H1 (cell line): Measurements from ENCODE around the gene RXFP4. TPM values are rescaled to one million over a fixed set of nuclear protein-coding genes. Genes with fewer than 3 reads are reported as not detected.

Source experiments
- CTCF ChIA-PET: fragments of 300-600 bp; sonication (Branson Sonifier 250); formaldehyde crosslinking; loops from one replicate; lab custom pipeline; 2021; ENCODE audit not compliant: partially characterized antibody; lab: Charles Lee
- POLR2A ChIA-PET: fragments of 300-600 bp; sonication (Branson Sonifier 250); formaldehyde crosslinking; loops from one replicate; lab custom pipeline; 2021; ENCODE audit warnings: inconsistent platforms; ENCODE audit not compliant: partially characterized antibody; lab: Charles Lee
- DNase-seq, 2 experiments: peaks; one replicate each; pipeline versions ENCODE4 v3.0.0 to v3.0.0-alpha.2; 2010 to 2022; ENCODE audit warnings: low spot score in 2 of 2, low read depth in 1 of 2, mixed read lengths in 1 of 2
- FAIRE-seq: peaks from 2 replicates; lab custom pipeline; 2011; peaks lifted over from hg19 to GRCh38; lab: Jason Lieb, UNC
- H2AFZ ChIP-seq: 2 replicates; pipeline ENCODE4 v1.8.1; 2012; ENCODE audit warnings: low read length, inconsistent platforms
- H2AK5ac ChIP-seq: 2 replicates; pipeline ENCODE4 v1.6.1; 2013; ENCODE audit warnings: low read depth, low read length
- H2BK120ac ChIP-seq: replicated peaks from 2 replicates; pipeline ENCODE3; 2013; ENCODE audit warnings: low read depth, low read length, inconsistent platforms
- H2BK12ac ChIP-seq: 2 replicates; pipeline ENCODE4 v1.6.1; 2013; ENCODE audit warnings: low read depth, low read length
- H2BK15ac ChIP-seq: 2 replicates; pipeline ENCODE4 v1.6.1; 2013; ENCODE audit warnings: low read length
- H2BK20ac ChIP-seq: 2 replicates; pipeline ENCODE4 v1.6.1; 2013; ENCODE audit warnings: low read length
- H2BK5ac ChIP-seq: 2 replicates; pipeline ENCODE4 v1.6.1; 2013; ENCODE audit warnings: low read depth, low read length
- H3K14ac ChIP-seq: 2 replicates; pipeline ENCODE4 v1.6.1; 2013; ENCODE audit warnings: inconsistent platforms; ENCODE audit not compliant: insufficient read length
- H3K18ac ChIP-seq: 2 replicates; pipeline ENCODE4 v1.6.1; 2013; ENCODE audit warnings: low read length; ENCODE audit errors: extremely low read depth
- H3K23ac ChIP-seq: 2 replicates; pipeline ENCODE4 v1.6.1; 2013; ENCODE audit warnings: inconsistent platforms; ENCODE audit not compliant: insufficient read length
- H3K23me2 ChIP-seq: 2 replicates; pipeline ENCODE4 v1.6.1; 2013; ENCODE audit warnings: low read depth, low read length
- H3K27ac ChIP-seq: 2 replicates; pipeline ENCODE4 v1.6.1; 2011; ENCODE audit warnings: low read depth, low read length, inconsistent platforms
- H3K27me3 ChIP-seq, 4 experiments: replicated peaks in 1 of 4; 1 replicate in 1 of 4; 2 replicates in 3 of 4; pipeline versions ENCODE4 v1.6.1 to v1.8.1; 2011 to 2013; ENCODE audit warnings: low read length in 3 of 4, mild to moderate bottlenecking in 3 of 4, inconsistent platforms in 2 of 4, mixed read lengths in 2 of 4, moderate library complexity in 1 of 4; ENCODE audit not compliant: control insufficient read depth in 3 of 4, insufficient read depth in 3 of 4; ENCODE audit errors: extremely low read depth in 1 of 4
- H3K36me3 ChIP-seq, 4 experiments: 2 replicates each; pipeline versions ENCODE4 v1.6.1 to v1.8.1; 2011 to 2013; ENCODE audit warnings: mild to moderate bottlenecking in 4 of 4, low read length in 3 of 4, moderate library complexity in 2 of 4, control low read depth in 1 of 4, inconsistent platforms in 1 of 4; ENCODE audit not compliant: insufficient read depth in 4 of 4, control insufficient read depth in 2 of 4
- H3K4ac ChIP-seq: replicated peaks from 2 replicates; pipeline ENCODE3; 2013; ENCODE audit warnings: low read length, low read depth, mixed read lengths, inconsistent platforms; ENCODE audit not compliant: insufficient read length
- H3K4me1 ChIP-seq, 4 experiments: replicated peaks in 1 of 4; 1 replicate in 1 of 4; 2 replicates in 3 of 4; pipeline versions ENCODE4 v1.6.1 to v1.8.1; 2011 to 2013; ENCODE audit warnings: low read length in 3 of 4, inconsistent platforms in 2 of 4, mixed read lengths in 1 of 4; ENCODE audit not compliant: insufficient read depth in 4 of 4, control insufficient read depth in 3 of 4
- H3K4me2 ChIP-seq, 2 experiments: 2 replicates each; pipeline versions ENCODE4 v1.6.1 to v1.8.1; 2011 to 2013; ENCODE audit warnings: low read depth in 2 of 2, low read length in 2 of 2, control low read depth in 1 of 2, inconsistent platforms in 1 of 2, mild to moderate bottlenecking in 1 of 2; ENCODE audit not compliant: insufficient read depth in 1 of 2
- H3K4me3 ChIP-seq, 4 experiments: fragments of 200-600, 300-600 bp in 1 of 4; sonication (generic), shearing (Covaris generic), sonication (Bioruptor Twin) in 1 of 4; 2 replicates each; pipeline versions ENCODE4 v1.5.1 to v1.8.1; 2011 to 2016; ENCODE audit warnings: low read length in 4 of 4, low read depth in 3 of 4, control low read depth in 2 of 4, inconsistent platforms in 2 of 4, mild to moderate bottlenecking in 2 of 4, mixed read lengths in 1 of 4, moderate library complexity in 1 of 4; ENCODE audit not compliant: insufficient read depth in 2 of 4; ENCODE audit errors: extremely low read depth in 1 of 4
- H3K56ac ChIP-seq: replicated peaks from 2 replicates; pipeline ENCODE3; 2013; ENCODE audit warnings: low read depth, mild to moderate bottlenecking, mixed read lengths, low read length, inconsistent platforms; ENCODE audit not compliant: insufficient read length
- H3K79me1 ChIP-seq: 2 replicates; pipeline ENCODE4 v1.6.1; 2013; ENCODE audit warnings: low read depth, low read length, control low read depth
- H3K79me2 ChIP-seq, 2 experiments: 2 replicates each; pipeline versions ENCODE4 v1.6.1 to v1.8.1; 2012 to 2013; ENCODE audit warnings: low read length in 2 of 2, mild to moderate bottlenecking in 2 of 2, inconsistent platforms in 1 of 2; ENCODE audit not compliant: insufficient read depth in 2 of 2, control insufficient read depth in 1 of 2
- H3K9ac ChIP-seq, 4 experiments: replicated peaks in 1 of 4; 1 replicate in 1 of 4; 2 replicates in 3 of 4; pipeline versions ENCODE4 v1.6.1 to v1.8.1; 2011 to 2013; ENCODE audit warnings: low read depth in 3 of 4, low read length in 3 of 4, control low read depth in 2 of 4, mild to moderate bottlenecking in 2 of 4, moderate library complexity in 2 of 4, inconsistent platforms in 1 of 4; ENCODE audit errors: extremely low read depth in 1 of 4
- H3K9me3 ChIP-seq, 2 experiments: 2 replicates each; pipeline versions ENCODE4 v1.6.1 to v1.8.1; 2012 to 2013; ENCODE audit warnings: mild to moderate bottlenecking in 2 of 2, moderate library complexity in 2 of 2, control low read depth in 1 of 2, inconsistent platforms in 1 of 2, low read depth in 1 of 2, low read length in 1 of 2, mixed read lengths in 1 of 2; ENCODE audit not compliant: insufficient read depth in 2 of 2
- H4K20me1 ChIP-seq, 2 experiments: replicated peaks in 1 of 2; 2 replicates each; pipeline versions ENCODE3 to v1.8.1; 2011 to 2013; ENCODE audit warnings: inconsistent platforms in 2 of 2, low read length in 2 of 2, mild to moderate bottlenecking in 1 of 2; ENCODE audit not compliant: insufficient read depth in 2 of 2, control insufficient read depth in 1 of 2
- H4K5ac ChIP-seq: 2 replicates; pipeline ENCODE4 v1.6.1; 2013; ENCODE audit warnings: low read length, low read depth, mixed read lengths, inconsistent platforms; ENCODE audit not compliant: insufficient read length
- H4K8ac ChIP-seq: 2 replicates; pipeline ENCODE4 v1.8.0; 2013; ENCODE audit warnings: mild to moderate bottlenecking, moderate library complexity, low read length, inconsistent platforms; ENCODE audit not compliant: insufficient read depth; ENCODE audit errors: extremely low read depth
- H4K91ac ChIP-seq: replicated peaks from 2 replicates; pipeline ENCODE3; 2013; ENCODE audit warnings: low read length, mixed read lengths, inconsistent platforms; ENCODE audit not compliant: insufficient read length
- CEBPB ChIP-seq: IDR thresholded peaks from 2 replicates; pipeline ENCODE4 v1.6.1; 2012; ENCODE audit warnings: low read depth, low read length
- CHD1 ChIP-seq: IDR thresholded peaks from 2 replicates; pipeline ENCODE4 v1.6.1; 2012; ENCODE audit warnings: low read depth, low read length, improper control_type of control experiment
- CTBP2 ChIP-seq: IDR thresholded peaks from 2 replicates; pipeline ENCODE4 v1.7.0; 2011; ENCODE audit warnings: borderline replicate concordance, mild to moderate bottlenecking, moderate library complexity, mixed read lengths, low read length; ENCODE audit not compliant: insufficient read depth, insufficient read length
- EGR1 ChIP-seq: IDR thresholded peaks from 2 replicates; pipeline ENCODE4 v1.6.1; 2011; ENCODE audit warnings: low read depth, low read length, borderline replicate concordance
- EZH2 ChIP-seq: fragments of 200-600 bp; sonication (generic); IDR thresholded peaks from 2 replicates; pipeline ENCODE4 v1.7.1; 2012; ENCODE audit warnings: low read depth, mild to moderate bottlenecking, moderate library complexity, low read length, inconsistent platforms; ENCODE audit not compliant: severe bottlenecking
- FOSL1 ChIP-seq: IDR thresholded peaks from 2 replicates; pipeline ENCODE4 v1.6.1; 2011; ENCODE audit warnings: mild to moderate bottlenecking, low read depth, low read length, moderate library complexity; ENCODE audit not compliant: insufficient read depth
- GABPA ChIP-seq: IDR thresholded peaks from 2 replicates; pipeline ENCODE4 v1.6.1; 2011; ENCODE audit warnings: mild to moderate bottlenecking, low read length, moderate library complexity, borderline replicate concordance; ENCODE audit not compliant: insufficient read depth
- HDAC6 ChIP-seq: IDR thresholded peaks from one replicate; pipeline ENCODE4 v1.7.1; 2012; ENCODE audit warnings: low read depth, mild to moderate bottlenecking, inconsistent platforms, low read length, moderate library complexity
- JUND ChIP-seq: IDR thresholded peaks from 2 replicates; pipeline ENCODE4 v1.6.1; 2011; ENCODE audit warnings: mild to moderate bottlenecking, improper control_type of control experiment, low read length
- KDM5A ChIP-seq: fragments of 200-600 bp; IDR thresholded peaks from 2 replicates; pipeline ENCODE4 v1.7.1; 2012; ENCODE audit warnings: mild to moderate bottlenecking, low read length, inconsistent platforms, mixed read lengths
- MAFK ChIP-seq: IDR thresholded peaks from 2 replicates; pipeline ENCODE4 v1.6.1; 2012; ENCODE audit warnings: low read depth, mild to moderate bottlenecking, improper control_type of control experiment, low read length
- NRF1 ChIP-seq: IDR thresholded peaks from 2 replicates; pipeline ENCODE4 v1.6.1; 2011; ENCODE audit warnings: mild to moderate bottlenecking, low read depth, low read length, improper control_type of control experiment
- RXRA ChIP-seq: IDR thresholded peaks from 2 replicates; pipeline ENCODE4 v1.6.1; 2011; ENCODE audit warnings: low read depth, mild to moderate bottlenecking, low read length, moderate library complexity; ENCODE audit not compliant: insufficient read depth
- SIRT6 ChIP-seq: IDR thresholded peaks from one replicate; pipeline ENCODE4 v1.7.1; 2012; ENCODE audit warnings: low read length, inconsistent platforms
- SP4 ChIP-seq: IDR thresholded peaks from 2 replicates; pipeline ENCODE4 v1.6.1; 2012; ENCODE audit warnings: low read length, inconsistent platforms
- TEAD4 ChIP-seq: IDR thresholded peaks from 2 replicates; pipeline ENCODE4 v1.6.1; 2012; ENCODE audit warnings: low read depth, low read length, inconsistent platforms, mixed read lengths
- WGBS, 2 experiments: shearing (Covaris generic) in 1 of 2; methylation state at CpG; one replicate each; pipeline versions ENCODE4 v1.1.6 to v1.1.7; 2013 to 2015; ENCODE audit warnings: low lambda C conversion rate in 2 of 2, mixed read lengths in 2 of 2, inconsistent platforms in 1 of 2, low coverage in 1 of 2, missing lambda C conversion rate in 1 of 2; ENCODE audit not compliant: insufficient replicate concordance in 2 of 2, insufficient coverage in 1 of 2, insufficient read length in 1 of 2; ENCODE audit errors: extremely low coverage in 1 of 2, missing lambda C conversion rate in 1 of 2; 5-methylcytosine and 5-hydroxymethylcytosine counted together
- polyA plus RNA-seq, 7 experiments: library from polyadenylated mRNA; depleted of rRNA in 3 of 7; stranded (reverse) in 5 of 7; unstranded in 2 of 7; fragments of >200 nt in 5 of 7; fragments of 200-250 nt in 2 of 7; gene quantifications; 1 replicate in 5 of 7; 2 replicates in 1 of 7; 4 replicates in 1 of 7; pipeline versions ENCODE4 v1.2.1 to v1.2.3, GENCODE V29; 2011 to 2013; ENCODE audit warnings: missing spikeins in 2 of 7, mixed read lengths in 2 of 7
- total RNA-seq: library from RNA; stranded (reverse); fragmentation: NEBNext Ultra II Directional; extraction: Animal tissue kit (Norgen Biotek cat#: 25700); gene quantifications from 2 replicates; pipeline ENCODE4 v1.2.1, GENCODE V29; 2021

RXFP4 gene
- total and polyA plus RNA-seq, 2 of the 8 experiments (the other 6 are each of a cell fraction or from before 2014, with no cell fraction given) = not detected

DNA sequence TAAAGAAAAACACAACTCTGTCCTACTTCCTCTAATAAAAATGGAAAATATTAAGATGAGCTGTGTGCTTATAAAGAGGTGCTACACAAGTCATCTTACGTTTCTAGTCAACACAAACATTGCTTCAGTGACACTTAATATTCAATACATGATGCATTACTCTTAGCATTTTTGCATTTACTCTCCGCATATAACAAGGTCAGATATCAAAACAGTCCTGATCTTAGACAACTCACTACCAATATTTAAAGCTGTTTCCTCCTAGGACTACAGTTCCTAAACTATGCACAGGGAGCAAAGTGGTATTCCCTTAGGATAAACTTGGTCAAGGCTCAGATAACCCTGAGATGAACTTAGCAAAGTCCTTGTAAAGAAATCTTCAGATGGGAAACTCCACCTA is 42.5 kb upstream of the RXFP4 start:
- Histone ChIP-seq H3K4me2 (no peak overlapping the region), H2BK20ac (no peak overlapping the region), H3K79me1 (no peaks in the 10 kb centered on the region), H3K9ac (no peak overlapping the region), H4K8ac (no peak overlapping the region), H4K20me1 (no peaks in the 10 kb centered on the region), H3K14ac (no peak overlapping the region), H2BK120ac (no peak overlapping the region), H3K36me3 (peaks cover 13 to 49% (median 29%) of the 10 kb centered on the region in 4 experiments), H3K79me2 (no peaks in the 10 kb centered on the region), H2BK12ac (no peak overlapping the region), H3K23me2 (no peaks in the 10 kb centered on the region), H2BK15ac (no peak overlapping the region), H3K9me3 (no peaks in the 10 kb centered on the region), H4K91ac (no peak overlapping the region), H2BK5ac (no peak overlapping the region), H3K27me3 (no peaks in the 10 kb centered on the region), H3K4me3 (no peak overlapping the region), H4K5ac (no peak overlapping the region), H2AK5ac (no peak overlapping the region), H3K18ac (no peak overlapping the region), H3K27ac (no peak overlapping the region), H3K4me1 (no peaks in the 10 kb centered on the region), H2AFZ (no peak overlapping the region), H3K23ac (no peak overlapping the region), H3K4ac (no peak overlapping the region), H3K56ac (no peak overlapping the region)
- no peak for FAIRE-seq
- no peak for DNase-seq
- POLR2A ChIA-PET = interaction anchor here (1.1 to 2.4 kb wide), 6 partner anchors 10 to 62 kb away, joined by 3 to 8 read pairs (median 4); partner anchors contain the start of gene KHDC4
- CTCF ChIA-PET = interaction anchor here (0.6 to 1.0 kb wide), 3 partner anchors 27 to 1072 kb away, joined by 3 read pairs; no protein-coding TSS in a partner anchor
- 97% methylated on average over 2 of the region's 2 CpGs; no CpG with 5 or more reads in 1 of the 2 experiments for WGBS, 2 experiments
- TF ChIP-seq NRF1 (no peak), CHD1 (no peak), EGR1 (no peak), FOSL1 (no peak), KDM5A (no peak), EZH2 (no peak), TEAD4 (no peak), HDAC6 (no peak), SP4 (no peak), SIRT6 (no peak), JUND (no peak), CEBPB (no peak), RXRA (no peak), MAFK (no peak), GABPA (no peak), CTBP2 (no peak)
